IMR-90 (cell line): ENCODE data around the gene FMN1. TPM values are rescaled to one million over a fixed set of nuclear protein-coding genes. Genes with fewer than 3 reads are reported as not detected.
A peak's percentile ranks its signal among the peaks of the same experiment; 100 is the strongest.

Source experiments
- ATAC-seq: fragments of 200-7000 bp; cut with Tn5 transposase; 2 replicates; pipeline ENCODE4 v1.9.1; 2020; ENCODE audit warnings: low read depth, mild to moderate bottlenecking, moderate library complexity
- BruUV-seq: library from RNA; stranded (reverse); fragments of 400-500 nt; replicated peaks from 2 replicates; lab custom pipeline; 2021; lab: Mats Ljungman, UMichigan
- CTCF ChIA-PET: fragments of 300-600 bp; formaldehyde crosslinking; extraction: SDS; loops from one replicate; lab custom pipeline; 2021; ENCODE audit warnings: antibody characterized with exemption; lab: Yijun Ruan, JAX
- POLR2A ChIA-PET: fragments of 300-600 bp; sonication (Branson Sonifier 250); formaldehyde crosslinking; loops from one replicate; lab custom pipeline; 2022; ENCODE audit warnings: antibody characterized with exemption; ENCODE audit not compliant: unreplicated experiment; lab: Charles Lee
- DNase-seq: peaks from one replicate; pipeline ENCODE4 v3.0.0; 2013
- H2AFZ ChIP-seq: replicated peaks from 2 replicates; pipeline ENCODE3; 2013; ENCODE audit warnings: low read length, mild to moderate bottlenecking; ENCODE audit not compliant: poor library complexity
- H2AK5ac ChIP-seq: 2 replicates; pipeline ENCODE4 v1.6.1; 2013; ENCODE audit warnings: low read depth, low read length, inconsistent platforms
- H2AK9ac ChIP-seq: replicated peaks from 2 replicates; pipeline ENCODE3; 2013; ENCODE audit warnings: mild to moderate bottlenecking, low read depth, low read length, moderate library complexity; ENCODE audit not compliant: poor library complexity
- H2BK120ac ChIP-seq: 2 replicates; pipeline ENCODE4 v1.6.1; 2013; ENCODE audit warnings: low read depth, low read length, inconsistent platforms
- H2BK15ac ChIP-seq: 3 replicates; pipeline ENCODE4 v1.6.1; 2013; ENCODE audit warnings: low read depth, low read length, inconsistent platforms
- H2BK20ac ChIP-seq: 2 replicates; pipeline ENCODE4 v1.6.1; 2013; ENCODE audit warnings: low read depth, mild to moderate bottlenecking, inconsistent platforms, low read length, moderate library complexity
- H2BK5ac ChIP-seq: 2 replicates; pipeline ENCODE4 v1.6.1; 2013; ENCODE audit warnings: mild to moderate bottlenecking, low read depth, low read length, inconsistent platforms; ENCODE audit not compliant: poor library complexity, severe bottlenecking
- H3K14ac ChIP-seq: replicated peaks from 2 replicates; pipeline ENCODE4 v1.6.1; 2013; ENCODE audit warnings: low read depth, low read length, inconsistent platforms
- H3K18ac ChIP-seq: 2 replicates; pipeline ENCODE4 v1.6.1; 2013; ENCODE audit warnings: low read depth, low read length, control low read depth
- H3K23ac ChIP-seq: 2 replicates; pipeline ENCODE4 v1.6.1; 2013; ENCODE audit warnings: low read depth, low read length, inconsistent platforms
- H3K27ac ChIP-seq: 2 replicates; pipeline ENCODE4 v1.5.1; 2013; ENCODE audit warnings: mild to moderate bottlenecking, control low read depth, low read length; ENCODE audit not compliant: insufficient read depth
- H3K27me3 ChIP-seq: 2 replicates; pipeline ENCODE4 v1.6.1; 2013; ENCODE audit warnings: low read length; ENCODE audit not compliant: control insufficient read depth, insufficient read depth
- H3K36me3 ChIP-seq: 2 replicates; pipeline ENCODE4 v1.6.1; 2013; ENCODE audit warnings: low read length, mixed read lengths; ENCODE audit not compliant: control insufficient read depth, insufficient read depth
- H3K4ac ChIP-seq: 2 replicates; pipeline ENCODE4 v1.6.1; 2013; ENCODE audit warnings: low read depth, low read length, inconsistent platforms
- H3K4me1 ChIP-seq: 2 replicates; pipeline ENCODE4 v1.6.1; 2013; ENCODE audit warnings: low read length, mixed read lengths; ENCODE audit not compliant: control insufficient read depth, insufficient read depth
- H3K4me2 ChIP-seq: 2 replicates; pipeline ENCODE4 v1.6.1; 2013; ENCODE audit warnings: low read depth, mild to moderate bottlenecking, control low read depth, low read length, moderate library complexity
- H3K4me3 ChIP-seq: 2 replicates; pipeline ENCODE4 v1.5.1; 2013; ENCODE audit warnings: low read depth, mild to moderate bottlenecking, control low read depth, low read length, moderate library complexity; ENCODE audit not compliant: insufficient read depth
- H3K56ac ChIP-seq: 2 replicates; pipeline ENCODE4 v1.6.1; 2013; ENCODE audit warnings: low read length, inconsistent platforms; ENCODE audit not compliant: insufficient read depth; ENCODE audit errors: extremely low read depth
- H3K79me1 ChIP-seq, 2 experiments: 2 replicates each; pipeline ENCODE4 v1.6.1; 2013; ENCODE audit warnings: low read length in 2 of 2, inconsistent platforms in 1 of 2, low read depth in 1 of 2
- H3K9ac ChIP-seq: 2 replicates; pipeline ENCODE4 v1.6.1; 2013; ENCODE audit warnings: low read depth, low read length, control low read depth
- H3K9me1 ChIP-seq: 2 replicates; pipeline ENCODE4 v1.6.1; 2013; ENCODE audit warnings: low read length, inconsistent platforms; ENCODE audit not compliant: insufficient read depth
- H3K9me3 ChIP-seq: 2 replicates; pipeline ENCODE4 v1.6.1; 2013; ENCODE audit warnings: low read length; ENCODE audit not compliant: control insufficient read depth, insufficient read depth
- H4K20me1 ChIP-seq: 2 replicates; pipeline ENCODE4 v1.6.1; 2013; ENCODE audit warnings: low read length, inconsistent platforms; ENCODE audit not compliant: insufficient read depth
- H4K5ac ChIP-seq: 2 replicates; pipeline ENCODE4 v1.6.1; 2013; ENCODE audit warnings: mild to moderate bottlenecking, low read depth, low read length, control low read depth
- H4K8ac ChIP-seq, 2 experiments: 2 replicates each; pipeline ENCODE4 v1.6.1; 2013; ENCODE audit warnings: low read depth in 2 of 2, low read length in 2 of 2, control low read depth in 1 of 2, inconsistent platforms in 1 of 2
- H4K91ac ChIP-seq: 2 replicates; pipeline ENCODE4 v1.6.1; 2013; ENCODE audit warnings: low read depth, low read length, inconsistent platforms; ENCODE audit not compliant: insufficient read depth
- CEBPB ChIP-seq: IDR thresholded peaks from 2 replicates; pipeline ENCODE4 v1.6.1; 2012; ENCODE audit warnings: low read depth, low read length, improper control_type of control experiment
- CTCF ChIP-seq: conservative IDR thresholded peaks from 2 replicates; pipeline ENCODE4 v1.5.1; 2012; ENCODE audit warnings: mild to moderate bottlenecking, low read depth, low read length, improper control_type of control experiment
- FOS ChIP-seq: fragments of 150-350 bp; IDR thresholded peaks from 2 replicates; pipeline ENCODE4 v1.6.1; 2016; ENCODE audit warnings: low read depth, low read length
- MAFK ChIP-seq: IDR thresholded peaks from 2 replicates; pipeline ENCODE4 v1.6.1; 2012; ENCODE audit warnings: low read depth, low read length, improper control_type of control experiment
- MAZ ChIP-seq: IDR thresholded peaks from 2 replicates; pipeline ENCODE4 v1.6.1; 2012; ENCODE audit warnings: low read depth, mild to moderate bottlenecking, low read length, improper control_type of control experiment, moderate library complexity, borderline replicate concordance
- MXI1 ChIP-seq: IDR thresholded peaks from 2 replicates; pipeline ENCODE4 v1.6.1; 2012; ENCODE audit warnings: low read depth, mild to moderate bottlenecking, low read length, moderate library complexity, borderline replicate concordance
- RAD21 ChIP-seq: IDR thresholded peaks from 2 replicates; pipeline ENCODE4 v1.6.1; 2012; ENCODE audit warnings: low read length, improper control_type of control experiment
- RCOR1 ChIP-seq: IDR thresholded peaks from 2 replicates; pipeline ENCODE4 v1.6.1; 2012; ENCODE audit warnings: mild to moderate bottlenecking, low read length, improper control_type of control experiment; ENCODE audit not compliant: insufficient replicate concordance
- SMC3 ChIP-seq: fragments of 150-350 bp; IDR thresholded peaks from 2 replicates; pipeline ENCODE4 v1.6.1; 2016; ENCODE audit warnings: low read depth, mild to moderate bottlenecking, antibody characterized with exemption, low read length, moderate library complexity
- WGBS, 2 experiments: methylation state at CpG; one replicate each; pipeline versions ENCODE4 v1.1.5 to v1.1.7; 2013; ENCODE audit warnings: missing lambda C conversion rate in 2 of 2; ENCODE audit not compliant: insufficient read length in 1 of 2; ENCODE audit errors: extremely low coverage in 2 of 2; 5-methylcytosine and 5-hydroxymethylcytosine counted together
- dilution Hi-C: fragments of 300-500 bp; cut with HindIII; formaldehyde crosslinking; loops from one replicate; pipeline ENCODE4 v1.14.3; 2018; ENCODE audit warnings: low sequenced_read_pairs; ENCODE audit not compliant: unreplicated experiment
- in situ Hi-C: fragments of 300-500 bp; cut with MboI; formaldehyde crosslinking; loops from 3 replicates; pipeline ENCODE4 v1.14.3; 2019; ENCODE audit warnings: low sequenced_read_pairs, inconsistent platforms, mixed read lengths
- intact Hi-C: fragments of 100-400 bp; cut with micrococcal nuclease; formaldehyde crosslinking; loops from 2 replicates; pipeline ENCODE4 v1.10.0; 2022
- polyA plus RNA-seq, 3 experiments: library from polyadenylated mRNA; depleted of rRNA; stranded (reverse); fragments of >200 nt; gene quantifications; 2 replicates each; pipeline ENCODE4 v1.2.3, GENCODE V29; 2012; ENCODE audit warnings: low replicate concordance in 1 of 3
- total RNA-seq: library from RNA; depleted of rRNA; stranded (reverse); fragments of >200 nt; gene quantifications from 2 replicates; pipeline ENCODE4 v1.2.3, GENCODE V29; 2012

The FMN1 gene
- total and polyA plus RNA-seq, 2 of the 4 experiments (the other 2 are of a cell fraction): 7.3 to 17.6 TPM

- BruUV-seq: no TSS peak
- H2BK5ac ChIP-seq: peak overlapping the region; percentile 16
Observed at GRCh38 chr15:33005582-33005981, 188.9 kb downstream of the FMN1 start.

More at GRCh38 chr15:33005582-33005981, 188.9 kb downstream of the FMN1 start:
- Histone ChIP-seq H3K18ac (no peak overlapping the region), H3K27me3 (no peaks in the 10 kb centered on the region), H2AFZ (no peak overlapping the region), H2AK9ac (no peak overlapping the region), H4K8ac (no peak overlapping the region), H3K9ac (no peak overlapping the region), H3K23ac (peak overlapping the region; percentile 59; the same call in 1 of the 2 replicates), H3K56ac (no peak overlapping the region), H3K4me2 (no peak overlapping the region), H3K14ac (no peak overlapping the region), H3K36me3 (no peaks in the 10 kb centered on the region), H3K4ac (no peak overlapping the region), H3K4me3 (no peak overlapping the region), H2BK15ac (no peak overlapping the region), H2BK20ac (no peak overlapping the region), H4K91ac (no peak overlapping the region), H3K9me1 (peaks cover 8% of the 10 kb centered on the region; the same call in 1 of the 2 replicates), H2AK5ac (no peak overlapping the region), H4K5ac (no peak overlapping the region; the same call in 1 of the 2 replicates), H3K79me1 (peaks cover 17 to 49% of the 10 kb centered on the region in 2 experiments), H2BK120ac (no peak overlapping the region), H3K4me1 (peaks cover 10% of the 10 kb centered on the region), H3K9me3 (no peaks in the 10 kb centered on the region), H3K27ac (no peak overlapping the region), H4K20me1 (peaks cover 24% of the 10 kb centered on the region; the same call in 1 of the 2 replicates)
- DNase-seq (no peak), ATAC-seq (no peak)
- CTCF ChIA-PET: interaction anchor here (0.8 kb wide), 1 partner anchor 339 kb away, joined by 5 read pairs; no protein-coding TSS in a partner anchor
- POLR2A ChIA-PET: no interaction called here
- in situ Hi-C loops (no loop called here), dilution Hi-C loops (no loop called here), intact Hi-C loops (no loop called here)
- TF ChIP-seq CEBPB (no peak), MAZ (no peak), RCOR1 (no peak), RAD21 (no peak), SMC3 (no peak), MXI1 (no peak), CTCF (no peak), MAFK (no peak), FOS (no peak)
- WGBS, 2 experiments: no CpG with 5 or more reads among the region's 1 CpG
